Progenitor cell of endocrine pancreas (in vitro differentiated cells): ENCODE data around the gene SAMM50. TPM values are rescaled to one million over a fixed set of nuclear protein-coding genes. Genes with fewer than 3 reads are reported as not detected.

Source experiments
- DNase-seq: peaks from one replicate; pipeline ENCODE4 v3.0.0; 2021; ENCODE audit warnings: low spot score; ENCODE audit not compliant: unreplicated experiment
- H3K27ac Mint-ChIP-seq: 2 replicates; pipeline ENCODE4 v1.8.0; 2021; ENCODE audit warnings: mild to moderate bottlenecking, moderate library complexity, mixed read lengths
- H3K27me3 Mint-ChIP-seq: 2 replicates; pipeline ENCODE4 v1.8.0; 2021; ENCODE audit warnings: mixed read lengths
- H3K36me3 Mint-ChIP-seq: 2 replicates; pipeline ENCODE4 v1.8.0; 2022; ENCODE audit warnings: mixed read lengths; ENCODE audit not compliant: insufficient read depth
- H3K4me1 Mint-ChIP-seq: 2 replicates; pipeline ENCODE4 v1.8.0; 2021; ENCODE audit warnings: low read depth, mixed read lengths
- H3K4me3 Mint-ChIP-seq: 2 replicates; pipeline ENCODE4 v1.8.0; 2021; ENCODE audit warnings: low read depth, mild to moderate bottlenecking, moderate library complexity, mixed read lengths
- H3K9me3 Mint-ChIP-seq: 2 replicates; pipeline ENCODE4 v1.8.0; 2021; ENCODE audit warnings: low read depth, mixed read lengths
- total RNA-seq: library from RNA; stranded (reverse); gene quantifications from 2 replicates; pipeline ENCODE4 v1.2.1, GENCODE V29; 2021
- TF ChIP-seq, protein P1 (sequence below): fragments of 200-600 bp; sonication (generic); IDR thresholded peaks from one replicate; pipeline ENCODE4 v1.5.0; 2021; ENCODE audit warnings: antibody characterized with exemption, mild to moderate bottlenecking; ENCODE audit not compliant: unreplicated experiment

SAMM50 gene
- total RNA-seq, 1 donor from 2014 or later = 50.9 TPM

DNA sequence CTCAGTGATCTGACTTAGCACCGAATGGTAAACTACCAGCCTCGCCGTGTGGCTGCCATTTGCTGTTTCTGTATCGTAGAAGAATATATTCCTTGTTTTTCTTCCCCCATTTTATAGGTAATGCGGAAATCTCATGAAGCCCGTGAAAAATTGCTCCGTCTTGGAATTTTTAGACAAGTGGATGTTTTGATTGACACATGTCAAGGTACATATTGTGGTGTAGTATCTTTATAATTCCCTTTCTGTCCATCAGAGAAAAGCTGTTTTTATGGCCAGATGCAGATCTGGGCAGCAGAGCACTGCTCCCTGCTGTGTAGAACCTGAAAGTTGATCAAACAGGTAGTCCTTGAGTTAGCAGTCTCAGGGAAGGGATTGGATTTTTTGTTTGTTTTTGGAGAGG is 13.4 kb downstream of the SAMM50 start:
- Mint-ChIP-seq H3K9me3 (no peaks in the 10 kb centered on the region), H3K36me3 (peaks cover 35% of the 10 kb centered on the region), H3K27ac (no peak overlapping the region), H3K27me3 (no peaks in the 10 kb centered on the region), H3K4me3 (no peak overlapping the region), H3K4me1 (peaks cover 3% of the 10 kb centered on the region)
- TF ChIP-seq, protein P1, sequence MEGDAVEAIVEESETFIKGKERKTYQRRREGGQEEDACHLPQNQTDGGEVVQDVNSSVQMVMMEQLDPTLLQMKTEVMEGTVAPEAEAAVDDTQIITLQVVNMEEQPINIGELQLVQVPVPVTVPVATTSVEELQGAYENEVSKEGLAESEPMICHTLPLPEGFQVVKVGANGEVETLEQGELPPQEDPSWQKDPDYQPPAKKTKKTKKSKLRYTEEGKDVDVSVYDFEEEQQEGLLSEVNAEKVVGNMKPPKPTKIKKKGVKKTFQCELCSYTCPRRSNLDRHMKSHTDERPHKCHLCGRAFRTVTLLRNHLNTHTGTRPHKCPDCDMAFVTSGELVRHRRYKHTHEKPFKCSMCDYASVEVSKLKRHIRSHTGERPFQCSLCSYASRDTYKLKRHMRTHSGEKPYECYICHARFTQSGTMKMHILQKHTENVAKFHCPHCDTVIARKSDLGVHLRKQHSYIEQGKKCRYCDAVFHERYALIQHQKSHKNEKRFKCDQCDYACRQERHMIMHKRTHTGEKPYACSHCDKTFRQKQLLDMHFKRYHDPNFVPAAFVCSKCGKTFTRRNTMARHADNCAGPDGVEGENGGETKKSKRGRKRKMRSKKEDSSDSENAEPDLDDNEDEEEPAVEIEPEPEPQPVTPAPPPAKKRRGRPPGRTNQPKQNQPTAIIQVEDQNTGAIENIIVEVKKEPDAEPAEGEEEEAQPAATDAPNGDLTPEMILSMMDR = no peak
- DNase-seq = no peak

DNA sequence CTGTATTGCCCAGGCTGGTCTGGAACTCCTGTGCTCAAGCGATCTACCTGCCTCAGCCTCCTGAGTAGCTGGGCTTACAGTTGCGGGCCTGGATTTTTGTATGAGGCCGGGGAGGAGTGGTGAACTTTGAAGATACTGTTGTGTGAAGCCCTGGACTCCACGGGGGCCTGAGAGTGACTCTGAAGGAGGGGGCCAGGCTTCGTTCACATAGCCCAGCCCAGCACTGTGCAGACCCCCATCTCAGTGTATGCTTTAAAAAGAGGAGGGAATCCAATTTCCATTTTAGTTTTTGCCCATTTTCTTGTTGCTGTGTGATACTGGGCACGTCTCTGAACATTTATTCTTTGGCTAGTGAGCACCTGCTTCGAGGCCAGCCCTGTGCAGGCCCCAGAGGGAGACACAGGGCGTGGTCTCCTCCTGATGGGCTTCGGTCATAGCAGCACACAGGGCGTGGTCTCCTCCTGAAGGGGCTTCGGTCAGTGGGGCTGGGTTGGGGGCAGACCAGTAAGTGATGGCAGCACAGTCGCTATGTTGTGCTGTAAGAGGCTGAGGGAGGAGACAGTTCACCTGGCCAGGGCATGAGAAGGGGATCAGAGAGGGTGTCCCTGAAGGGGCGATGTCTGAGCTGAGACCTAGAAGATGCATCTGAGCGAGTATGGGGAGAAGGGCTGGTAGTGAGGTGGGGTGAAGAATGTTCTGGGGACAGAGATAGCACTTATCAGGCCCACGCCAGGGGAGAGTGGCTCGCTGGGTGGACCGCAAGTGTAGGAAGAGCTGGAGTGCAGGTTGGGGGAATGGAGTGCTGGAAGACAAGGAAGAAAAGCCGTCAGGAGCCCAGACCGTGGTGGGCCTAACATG is 14.0 kb downstream of the SAMM50 start:
- Mint-ChIP-seq H3K27me3 (no peaks in the 10 kb centered on the region), H3K36me3 (peaks cover 33% of the 10 kb centered on the region), H3K4me1 (peaks cover 3% of the 10 kb centered on the region), H3K9me3 (no peaks in the 10 kb centered on the region), H3K27ac (no peak overlapping the region), H3K4me3 (no peak overlapping the region)
- TF ChIP-seq, protein P1 = no peak
- DNase-seq = no peak

DNA sequence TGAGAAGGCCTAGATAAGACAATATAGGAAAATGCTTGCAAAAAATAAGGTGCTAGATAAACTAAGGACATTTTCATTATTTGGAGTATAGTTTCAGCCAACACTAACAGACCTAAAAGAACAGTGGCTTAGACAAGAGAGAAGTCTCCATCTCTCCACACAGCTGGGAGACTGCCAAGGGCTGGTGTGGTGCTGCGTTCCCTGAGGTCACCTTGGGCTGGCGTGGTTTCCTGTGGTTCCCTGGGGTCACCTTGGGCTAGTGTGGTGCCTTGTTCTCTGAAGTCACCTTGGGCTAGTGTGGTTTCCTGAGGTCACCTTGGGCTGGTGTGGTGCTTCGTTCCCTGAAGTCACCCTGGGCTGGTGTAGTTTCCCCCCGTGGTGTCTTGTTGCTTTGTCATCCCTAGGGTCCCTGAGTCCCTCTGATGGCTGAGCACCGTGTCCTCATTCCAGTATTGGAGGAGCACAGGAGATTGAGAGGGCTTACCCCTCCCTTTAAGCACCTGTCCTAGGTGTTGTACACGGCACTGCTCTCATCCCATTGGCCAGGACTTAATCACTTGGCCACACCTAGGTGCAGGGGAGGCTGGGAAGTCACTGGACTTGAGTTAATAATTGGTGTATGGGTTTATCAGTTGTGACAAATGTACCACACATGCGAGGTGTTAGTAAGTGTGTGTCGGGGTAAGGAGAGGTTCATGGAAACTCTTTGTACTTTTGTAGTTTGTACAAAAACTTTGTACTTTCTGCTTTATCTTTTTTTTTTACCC is 14.9 kb downstream of the SAMM50 start:
- Mint-ChIP-seq H3K27ac (no peak overlapping the region), H3K36me3 (peaks cover 32% of the 10 kb centered on the region), H3K27me3 (no peaks in the 10 kb centered on the region)

DNA sequence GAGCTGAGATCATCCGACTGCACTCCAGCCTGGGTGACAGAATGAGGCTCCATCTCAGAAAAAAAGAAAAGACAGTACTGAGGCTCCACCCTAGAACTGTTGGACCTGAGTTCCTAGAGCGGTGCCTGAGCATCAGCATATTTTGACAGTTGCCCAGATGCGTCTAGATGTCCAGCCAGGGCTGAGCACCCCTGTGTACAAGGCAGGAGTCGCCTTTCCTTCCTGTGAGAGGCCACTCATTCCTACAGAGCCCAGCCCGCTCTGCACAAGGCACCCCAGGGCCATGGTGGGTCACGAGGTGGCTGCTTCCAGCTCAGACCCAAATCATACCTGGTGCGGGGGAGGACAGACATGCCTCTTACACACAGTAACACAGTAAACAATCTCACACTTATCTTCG is 15.9 kb downstream of the SAMM50 start:
- TF ChIP-seq, protein P1 = no peak
- H3K27ac Mint-ChIP-seq = no peak overlapping the region
- peaks cover 29% of the 10 kb centered on the region for H3K36me3 Mint-ChIP-seq
- no peak overlapping the region for H3K4me3 Mint-ChIP-seq
- DNase-seq = no peak
- peaks cover 3% of the 10 kb centered on the region for H3K4me1 Mint-ChIP-seq
- H3K9me3 Mint-ChIP-seq = no peaks in the 10 kb centered on the region
- H3K27me3 Mint-ChIP-seq = no peaks in the 10 kb centered on the region

More for the DNA sequence above, 14.9 kb downstream of the SAMM50 start:
- Mint-ChIP-seq H3K9me3 (no peaks in the 10 kb centered on the region), H3K4me3 (no peak overlapping the region), H3K4me1 (peaks cover 3% of the 10 kb centered on the region)
- DNase-seq = no peak
- TF ChIP-seq, protein P1 = no peak

DNA sequence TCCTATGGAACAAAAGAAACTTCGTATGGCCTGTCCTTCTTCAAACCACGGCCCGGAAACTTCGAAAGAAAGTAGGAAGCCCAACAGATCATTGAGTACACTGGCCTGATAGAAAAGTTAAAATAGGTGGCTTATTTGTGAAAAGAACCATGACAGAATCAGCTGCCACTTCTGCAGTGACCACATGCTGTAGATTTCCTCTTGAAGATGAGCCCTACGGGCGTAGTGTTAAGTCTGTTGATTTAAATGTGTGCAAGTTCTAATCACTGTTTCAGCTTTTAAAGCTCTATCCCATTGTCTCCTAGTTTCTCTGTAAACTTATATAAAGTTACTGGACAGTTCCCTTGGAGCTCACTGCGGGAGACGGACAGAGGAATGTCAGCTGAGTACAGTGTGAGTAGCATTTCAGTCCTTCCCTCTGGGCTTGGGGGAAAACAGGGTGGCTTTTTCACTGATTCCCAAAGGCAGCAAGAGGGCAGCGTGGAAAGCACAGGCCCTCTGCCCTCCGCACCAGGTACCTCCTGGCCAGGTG is 17.8 kb downstream of the SAMM50 start:
- no peak overlapping the region for H3K4me3 Mint-ChIP-seq
- DNase-seq = no peak
- TF ChIP-seq, protein P1 = no peak
- H3K9me3 Mint-ChIP-seq = no peaks in the 10 kb centered on the region
- H3K4me1 Mint-ChIP-seq = peaks cover 3% of the 10 kb centered on the region
- no peak overlapping the region for H3K27ac Mint-ChIP-seq
- peaks cover 18% of the 10 kb centered on the region for H3K36me3 Mint-ChIP-seq
- no peaks in the 10 kb centered on the region for H3K27me3 Mint-ChIP-seq
